Limb (tissue), 2 donors: Measurements from ENCODE around the gene GNG13.
"Not testable (repeated sequence)": the region's sequence is repeated elsewhere in the genome, so short reads cannot be mapped to it uniquely, and the experiment has no call there.

Experiments used
- DNase-seq, 2 donors: peaks; one replicate each; pipeline ENCODE4 v3.0.0-alpha.2; 2016; ENCODE audit errors: extremely low spot score in 2 of 2

Gene GNG13, protein sequence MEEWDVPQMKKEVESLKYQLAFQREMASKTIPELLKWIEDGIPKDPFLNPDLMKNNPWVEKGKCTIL

DNA sequence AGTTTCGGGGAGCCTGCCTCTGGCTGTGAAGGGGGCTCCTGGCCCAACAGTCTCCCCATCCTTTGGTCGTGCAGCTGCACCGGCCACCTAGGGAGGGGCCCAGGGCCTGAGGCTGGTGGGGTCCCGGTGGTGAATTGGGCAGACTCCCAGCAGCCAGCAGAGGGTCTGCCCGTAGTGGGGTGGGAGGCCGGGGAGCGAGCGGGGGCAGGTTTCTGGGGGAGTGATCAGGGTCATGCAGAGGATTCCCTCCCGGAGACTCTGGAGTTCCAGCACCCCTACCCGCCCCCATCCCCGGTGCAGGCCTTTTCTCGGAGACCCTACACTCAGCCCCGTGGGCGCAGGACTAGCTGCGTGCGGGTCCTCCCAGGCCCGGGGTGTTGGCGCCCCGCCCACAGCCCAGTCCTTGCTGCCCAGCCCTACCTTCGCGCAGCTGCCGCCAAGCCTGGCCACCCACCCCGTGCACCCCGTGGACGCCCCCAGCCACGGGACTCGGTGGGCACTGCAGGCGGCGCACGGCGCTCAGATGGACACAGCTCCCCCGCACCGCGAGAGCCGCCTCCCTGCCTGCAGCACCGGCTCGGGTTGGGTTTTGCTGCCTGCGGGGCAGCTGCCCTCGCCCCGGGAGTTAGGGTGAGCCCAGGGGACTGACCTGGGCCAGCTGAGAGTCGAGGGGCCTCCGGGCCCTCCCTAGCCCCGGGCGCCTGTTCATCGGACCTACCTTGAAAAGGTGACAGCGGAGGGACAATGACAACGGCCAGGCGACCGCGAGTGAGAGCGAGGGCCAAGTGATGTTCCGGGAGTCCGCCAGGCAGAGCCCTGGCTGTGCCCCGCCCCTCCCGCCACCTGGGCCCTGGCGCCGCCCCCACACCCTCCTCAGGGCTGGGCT, at the start of gene GNG13:
GNG13 (minus strand) TSS at position 787 of the 886 bp plus-strand sequence. CDS start 1,657 bp downstream, outside the sequence.
- no peak for DNase-seq

GRCh38 chr16:848510-849253, 48.1 kb upstream of the GNG13 start:
- no peak for DNase-seq

- no peak for DNase-seq
Measured at GRCh38 chr16:847681-848445, 47.3 kb upstream of the GNG13 start.

GRCh38 chr16:847151-847550, 46.6 kb upstream of the GNG13 start:
- DNase-seq: no peak

DNA sequence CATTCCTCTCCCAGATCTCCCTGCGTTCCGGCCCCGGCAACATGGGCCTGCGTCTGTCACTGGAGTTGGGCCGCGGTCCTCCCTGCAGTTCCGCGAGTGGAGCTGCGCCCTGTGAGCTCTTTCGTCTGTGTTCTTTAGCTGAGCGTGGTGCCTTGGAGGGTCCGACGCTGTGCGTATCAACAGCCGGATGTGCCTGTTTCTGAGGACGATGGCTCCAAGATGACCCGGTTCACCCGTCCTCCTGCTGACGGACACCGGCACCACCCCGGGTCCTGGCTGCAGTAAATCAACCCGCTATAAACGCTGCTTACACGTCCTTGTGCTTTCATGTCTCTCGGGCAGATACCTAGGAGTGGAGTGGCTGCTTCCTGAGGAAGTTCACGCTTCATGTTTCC, 44.8 kb upstream of the GNG13 start:
- DNase-seq: no peak

DNA sequence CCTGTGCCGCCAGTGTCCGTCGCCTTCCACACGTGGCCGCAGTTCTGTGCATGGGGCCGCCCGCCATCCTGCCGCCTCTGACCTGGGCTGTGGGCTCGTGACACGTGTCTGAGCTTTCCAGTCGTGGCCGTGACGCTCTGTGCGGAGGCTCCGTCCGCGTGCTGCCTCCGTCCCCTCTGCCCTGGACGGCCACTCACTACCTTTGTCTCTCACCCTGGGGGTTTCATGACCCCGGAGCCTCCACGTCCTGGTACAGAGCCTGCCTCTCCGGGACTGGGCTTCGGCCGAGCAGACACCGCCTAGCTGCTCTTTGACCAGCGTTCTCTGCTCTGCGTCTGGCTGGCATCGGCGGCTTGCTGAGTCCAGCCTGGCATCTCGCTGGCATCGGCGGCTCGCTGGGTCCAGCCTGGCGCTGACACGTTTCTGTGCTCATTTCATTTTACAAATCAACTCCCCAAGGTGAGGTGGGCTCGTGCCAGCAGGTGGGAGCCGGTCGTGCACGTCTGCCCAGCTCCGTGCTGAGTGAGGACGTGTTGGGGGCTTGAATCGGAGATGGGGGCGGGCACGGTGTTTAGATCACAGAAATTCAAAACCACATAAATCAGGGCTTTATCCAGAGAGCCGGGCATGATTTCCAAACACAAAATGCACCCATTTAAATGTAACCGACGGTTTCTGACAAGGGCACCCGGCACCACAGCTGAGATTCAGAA, 44.3 kb upstream of the GNG13 start:
- DNase-seq: no peak

- DNase-seq: no peak
Measured at GRCh38 chr16:843771-844170, 43.2 kb upstream of the GNG13 start.

GRCh38 chr16:842711-843560, 42.4 kb upstream of the GNG13 start:
- DNase-seq: peak in 1 of 2 donors; percentile 27

DNA sequence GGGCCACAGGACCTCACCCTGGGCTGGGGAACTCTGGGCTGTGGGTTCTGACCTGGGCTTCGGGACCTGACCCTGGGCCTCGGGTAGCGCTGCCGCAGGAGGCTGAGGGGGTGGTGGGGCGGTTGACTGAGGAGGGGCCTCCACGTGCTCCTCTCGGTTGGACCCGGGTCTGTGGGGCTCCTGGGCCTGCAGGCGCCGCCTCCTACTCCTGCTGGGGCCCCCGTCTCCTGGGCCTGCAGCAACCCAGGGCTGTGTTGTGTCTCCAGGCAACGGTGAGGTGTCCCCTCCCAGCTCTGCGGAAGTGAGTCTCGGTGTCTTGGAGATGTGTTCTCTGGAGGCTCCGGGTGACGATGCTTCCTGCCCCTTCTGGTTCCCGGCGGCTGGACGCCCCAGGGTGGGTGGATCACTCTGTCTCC, 41.5 kb upstream of the GNG13 start:
- peak; percentile 38 to 57 for DNase-seq

- no peak for DNase-seq
Measured at GRCh38 chr16:841455-842060, 41.0 kb upstream of the GNG13 start.

GRCh38 chr16:840561-841454, 40.3 kb upstream of the GNG13 start:
- DNase-seq: no peak

DNA sequence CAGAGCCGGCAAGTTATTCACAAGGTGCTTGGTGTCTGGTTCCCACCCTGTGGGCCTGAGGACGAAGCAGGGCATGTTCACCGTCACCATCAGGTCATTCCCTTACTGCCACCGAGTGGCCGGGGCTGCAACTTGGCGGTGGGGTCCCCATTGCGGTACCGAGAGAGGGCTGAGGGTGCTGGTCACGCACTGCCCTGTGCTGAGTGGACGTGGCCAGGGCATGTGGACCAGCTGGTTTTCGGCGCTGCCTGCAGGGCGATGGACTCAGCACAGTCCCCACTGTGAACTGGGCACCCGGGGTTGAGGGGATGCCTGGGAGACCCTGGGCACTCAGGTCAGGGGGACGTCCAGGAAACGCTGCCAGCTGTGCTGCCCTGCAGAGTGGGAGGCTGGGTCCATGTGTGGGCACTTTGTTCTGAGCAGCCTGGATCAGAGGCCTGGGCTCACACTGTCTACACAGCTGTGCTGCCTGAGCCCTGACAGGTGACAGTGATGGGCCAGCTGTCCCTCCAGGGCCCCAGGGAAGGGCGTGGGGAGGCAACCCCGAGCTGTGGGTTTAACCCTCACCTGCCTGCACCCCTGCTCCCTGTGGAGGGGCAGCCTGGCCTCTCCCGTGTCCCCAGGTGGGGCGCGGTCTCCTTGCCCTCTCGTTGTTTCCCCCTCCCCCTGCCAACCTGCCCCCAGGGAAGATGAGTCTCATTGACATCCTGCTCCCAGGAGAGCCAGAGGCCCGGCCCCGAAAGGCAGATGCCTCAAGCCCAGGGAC, 39.3 kb upstream of the GNG13 start:
- DNase-seq: no peak

DNA sequence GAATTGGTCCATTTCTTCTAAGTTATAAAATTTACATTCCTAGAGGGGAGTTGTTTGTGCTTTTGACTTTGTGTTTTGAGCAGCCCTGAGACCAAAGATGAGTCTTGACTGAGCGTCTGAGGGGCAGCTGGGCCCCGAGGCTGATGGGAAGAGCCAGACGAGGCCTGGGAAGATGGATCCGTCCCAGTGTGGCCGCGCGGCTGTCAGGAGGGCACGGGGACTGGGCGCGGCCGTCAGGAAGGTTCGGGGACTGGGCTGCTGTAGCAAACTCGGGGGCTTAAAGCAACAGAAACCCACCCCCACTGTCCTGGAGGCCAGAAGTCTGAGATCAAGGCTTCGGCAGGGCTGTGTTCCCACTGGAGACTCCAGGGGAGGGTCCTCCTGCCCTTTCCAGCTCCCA, 38.2 kb upstream of the GNG13 start:
- DNase-seq: no peak

GRCh38 chr16:836822-837221, 36.3 kb upstream of the GNG13 start:
- not testable (repeated sequence) for DNase-seq

- DNase-seq: no peak
Measured at GRCh38 chr16:836221-836620, 35.7 kb upstream of the GNG13 start.

DNA sequence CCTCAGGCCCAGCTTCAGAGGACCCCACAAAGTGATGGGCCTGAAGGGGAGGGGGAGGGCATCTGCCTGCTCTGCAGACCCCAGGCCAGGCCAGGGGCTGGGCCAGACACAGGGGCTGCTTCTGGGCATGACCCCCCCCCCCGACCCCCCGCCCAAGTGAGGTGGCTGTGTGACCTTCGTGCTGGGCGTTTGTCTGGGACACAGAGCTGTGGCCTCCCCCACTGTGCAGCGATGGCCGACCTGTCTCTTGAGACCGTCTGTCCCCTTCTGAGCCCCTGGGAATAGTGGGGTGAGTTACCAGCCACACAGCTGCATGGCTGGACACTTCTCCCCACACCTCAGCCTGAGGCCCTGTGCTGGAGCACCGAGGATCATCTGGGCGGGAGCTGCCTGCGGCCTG, 34.8 kb upstream of the GNG13 start:
- DNase-seq: no peak

GRCh38 chr16:833411-833810, 32.9 kb upstream of the GNG13 start:
- DNase-seq: no peak
